Measurements from ENCODE around the gene WDR20. TPM values are rescaled to one million over a fixed set of nuclear protein-coding genes. Genes with fewer than 3 reads are reported as not detected.

WDR20 gene
- polyA plus RNA-seq, 1 donor (not counting 4 experiments of a cell fraction or from before 2014, with no cell fraction given) = 24.5 TPM

DNA sequence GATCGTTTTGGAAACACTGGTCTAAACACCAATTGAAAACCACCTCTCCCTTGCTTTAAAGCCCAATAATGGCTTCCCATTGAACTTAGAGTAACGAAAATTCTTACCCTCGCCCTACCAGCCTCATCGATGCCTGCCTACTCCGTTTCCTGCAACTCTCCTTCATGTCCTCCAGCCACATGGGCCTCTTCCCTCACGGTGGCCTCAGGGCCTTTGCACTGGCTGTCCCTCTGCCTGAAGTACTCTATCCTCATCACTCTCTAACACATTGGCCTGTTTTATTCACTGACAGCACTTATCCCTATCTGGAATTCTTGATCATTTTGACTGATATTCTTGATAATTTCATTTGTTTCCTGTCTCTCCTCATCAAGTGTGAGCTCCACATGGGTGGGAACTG is 118.4 kb downstream of the WDR20 start:
- H2AFZ ChIP-seq (ENCODE audit: control insufficient read depth, low read length) = no peak overlapping the region
- no peaks in the 10 kb centered on the region for H3K9me1 ChIP-seq (ENCODE audit: control insufficient read depth, extremely low read depth, insufficient read depth, low read length)
- peaks cover 20% of the 10 kb centered on the region for H3K4me1 ChIP-seq (ENCODE audit: control insufficient read depth, extremely low read depth, insufficient read depth, low read length)
- no peak overlapping the region for H3K4me3 ChIP-seq (ENCODE audit: control insufficient read depth in 2 of 3, extremely low read depth in 1 of 3, insufficient read depth in 2 of 3, low read depth in 1 of 3, low read length in 3 of 3)
- H3K4me2 ChIP-seq (ENCODE audit: control insufficient read depth, extremely low read depth, insufficient read depth, low read depth, low read length) = no peak overlapping the region
- H3K36me3 ChIP-seq (ENCODE audit: control insufficient read depth in 2 of 2, extremely low read depth in 1 of 2, insufficient read depth in 2 of 2, low read length in 2 of 2) = peaks cover 0 to 2% of the 10 kb centered on the region in 2 experiments
- H3K27me3 ChIP-seq (ENCODE audit: control insufficient read depth, extremely low read depth, insufficient read depth, low read length) = no peaks in the 10 kb centered on the region
- H3K27ac ChIP-seq (ENCODE audit: control insufficient read depth, insufficient read depth, low read length) = no peak overlapping the region
- no peak overlapping the region for H3K9ac ChIP-seq (ENCODE audit: control insufficient read depth, extremely low read depth, insufficient read depth, low read length)
- no peak for TF ChIP-seq EZH2 (IDR thresholded peaks at IDR 0.05; ENCODE audit: low read length)
- no peak for TF ChIP-seq CTCF (optimal IDR thresholded peaks at IDR 0.05 in 1 of 3, IDR thresholded peaks at IDR 0.05 in 1 of 3, conservative IDR thresholded peaks at IDR 0.05 in 1 of 3; ENCODE audit: extremely low read depth in 1 of 3, insufficient read depth in 2 of 3, low read length in 3 of 3)
- dilution Hi-C loops (cut with MboI; ENCODE audit: extremely low pct_ligation_motif_present, low sequenced_read_pairs) = no loop called here
- FAIRE-seq (no peak), DNase-seq (ENCODE audit: low read depth, low spot score) (no peak)
- H3K79me2 ChIP-seq (ENCODE audit: control insufficient read depth, insufficient read depth, low read length) = no peaks in the 10 kb centered on the region
- no peaks in the 10 kb centered on the region for H3K9me3 ChIP-seq (ENCODE audit: control insufficient read depth, low read depth, low read length)
- no peaks in the 10 kb centered on the region for H4K20me1 ChIP-seq (ENCODE audit: control insufficient read depth, extremely low read depth, insufficient read depth, low read length)

Other genes with a start within 250 kb of the WDR20 start
- gene DYNC1H1, start 175.3 kb upstream of the WDR20 start, polyA plus RNA-seq = 166 to 185 TPM (median 179 TPM) in 3 replicates
- 436 to 952 TPM (median 898 TPM) in 3 replicates for gene HSP90AA1, start 52.9 kb upstream of the WDR20 start, polyA plus RNA-seq
- 24.5 to 41.7 TPM (median 38.1 TPM) in 3 replicates for gene MOK, start 165.3 kb downstream of the WDR20 start, polyA plus RNA-seq
- 9.9 to 11.0 TPM (median 10.9 TPM) in 3 replicates for gene ZNF839, start 179.8 kb downstream of the WDR20 start, polyA plus RNA-seq
- 44.3 to 55.4 TPM (median 49.3 TPM) in 3 replicates for gene CINP, start 223.0 kb downstream of the WDR20 start, polyA plus RNA-seq
- 8.1 to 8.7 TPM (median 8.3 TPM) in 3 replicates for gene TECPR2, start 223.0 kb downstream of the WDR20 start, polyA plus RNA-seq